HFFc6 (cell line): ENCODE measurements around the gene EFNB3. TPM values are rescaled to one million over a fixed set of nuclear protein-coding genes. Genes with fewer than 3 reads are reported as not detected.

Experiments
- DNase-seq: peaks from one replicate; pipeline ENCODE4 v3.0.0-alpha.2; 2018
- H3K27ac Mint-ChIP-seq: 2 replicates; pipeline ENCODE4 v1.8.0; 2020; ENCODE audit warnings: mild to moderate bottlenecking, mixed read lengths
- H3K27me3 Mint-ChIP-seq: 2 replicates; pipeline ENCODE4 v1.8.0; 2021; ENCODE audit warnings: mild to moderate bottlenecking, moderate library complexity, mixed read lengths; ENCODE audit not compliant: insufficient read depth
- H3K36me3 Mint-ChIP-seq: 2 replicates; pipeline ENCODE4 v1.8.0; 2021; ENCODE audit warnings: low read depth, mixed read lengths
- H3K4me1 Mint-ChIP-seq: 2 replicates; pipeline ENCODE4 v1.8.0; 2020; ENCODE audit warnings: low read depth, mixed read lengths
- H3K4me3 Mint-ChIP-seq: 2 replicates; pipeline ENCODE4 v1.8.0; 2020; ENCODE audit warnings: mild to moderate bottlenecking, moderate library complexity, mixed read lengths
- H3K9me3 Mint-ChIP-seq: 2 replicates; pipeline ENCODE4 v1.8.0; 2020; ENCODE audit warnings: mild to moderate bottlenecking, mixed read lengths
- CTCF ChIP-seq: fragments of 200-600 bp; sonication (generic); IDR thresholded peaks from 2 replicates; pipeline ENCODE4 v1.5.0; 2021; ENCODE audit warnings: antibody characterized with exemption, mild to moderate bottlenecking
- total RNA-seq, 6 experiments: library from RNA; stranded (reverse); fragmentation: NEBNext Ultra II Directional; extraction: Animal tissue kit (Norgen Biotek cat#: 25700); gene quantifications; 2 replicates in 1 of 6; 3 replicates in 5 of 6; pipeline ENCODE4 v1.2.3, GENCODE V29; 2021

The EFNB3 gene
- total RNA-seq, 6 experiments from 2014 or later, result 0.12 to 0.34 (median 0.24) TPM

GRCh38 chr17:7688808-7689316, 16.1 kb upstream of the EFNB3 start:
- peak overlapping the region; percentile 93 for H3K4me3 Mint-ChIP-seq
- H3K27me3 Mint-ChIP-seq, result no peaks in the 10 kb centered on the region; the same call in none of the 2 replicates
- H3K27ac Mint-ChIP-seq, result peak overlapping the region; percentile 92
- no peak for TF ChIP-seq CTCF
- no peaks in the 10 kb centered on the region for H3K9me3 Mint-ChIP-seq
- DNase-seq, result no peak
- H3K36me3 Mint-ChIP-seq, result peaks cover 20% of the 10 kb centered on the region
- H3K4me1 Mint-ChIP-seq, result peaks cover 31% of the 10 kb centered on the region

- TF ChIP-seq CTCF, result no peak
- no peaks in the 10 kb centered on the region for H3K9me3 Mint-ChIP-seq
- no peaks in the 10 kb centered on the region for H3K4me1 Mint-ChIP-seq
- H3K27ac Mint-ChIP-seq, result no peak overlapping the region
- no peaks in the 10 kb centered on the region; the same call in 1 of the 2 replicates for H3K27me3 Mint-ChIP-seq
- H3K36me3 Mint-ChIP-seq, result peaks cover 31% of the 10 kb centered on the region
- no peak overlapping the region for H3K4me3 Mint-ChIP-seq
- DNase-seq, result no peak
Observed at GRCh38 chr17:7695586-7695985, 9.4 kb upstream of the EFNB3 start.

DNA sequence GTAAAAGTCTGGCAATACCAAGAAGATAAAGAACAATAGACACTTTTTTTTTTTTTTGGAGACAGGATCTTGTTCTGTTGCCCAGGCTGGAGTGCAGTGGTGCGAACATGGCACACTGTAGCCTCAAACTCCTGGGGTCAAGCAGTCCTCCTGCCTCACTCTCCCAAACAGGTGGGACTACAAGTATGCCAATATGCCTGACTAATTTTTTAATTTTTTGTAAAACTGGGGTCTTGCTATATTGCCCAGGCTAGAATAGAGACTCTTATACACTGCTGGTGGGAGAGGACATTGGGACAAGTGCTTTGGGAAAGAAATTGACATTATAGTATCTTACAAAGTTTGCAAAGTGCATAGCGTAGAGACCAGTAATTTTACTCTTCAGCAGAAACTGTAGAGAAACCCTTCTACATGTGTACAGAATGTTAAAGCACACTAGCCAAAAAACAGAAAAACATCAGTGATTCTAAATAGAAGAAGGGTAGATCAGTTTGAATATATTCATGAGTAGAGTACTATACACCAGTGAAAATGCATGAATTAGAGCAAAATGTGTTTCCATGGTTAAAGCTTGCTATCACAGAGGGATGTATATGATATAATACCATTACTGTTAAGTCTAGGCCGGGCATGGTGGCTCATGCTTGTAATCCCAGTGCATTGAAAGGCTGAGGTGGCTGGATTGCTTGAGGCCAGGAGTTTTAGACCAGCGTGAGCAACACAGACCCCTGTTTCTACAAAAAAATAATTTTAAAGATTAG, 7.0 kb upstream of the EFNB3 start:
- no peaks in the 10 kb centered on the region; the same call in 1 of the 2 replicates for H3K27me3 Mint-ChIP-seq
- no peak overlapping the region for H3K4me3 Mint-ChIP-seq
- H3K27ac Mint-ChIP-seq, result no peak overlapping the region
- no peak for TF ChIP-seq CTCF
- H3K9me3 Mint-ChIP-seq, result no peaks in the 10 kb centered on the region
- no peak for DNase-seq
- H3K4me1 Mint-ChIP-seq, result no peaks in the 10 kb centered on the region
- H3K36me3 Mint-ChIP-seq, result peaks cover 33% of the 10 kb centered on the region

- H3K27ac Mint-ChIP-seq, result no peak overlapping the region
- peaks cover 16% of the 10 kb centered on the region for H3K27me3 Mint-ChIP-seq
- no peak for TF ChIP-seq CTCF
- H3K36me3 Mint-ChIP-seq, result peaks cover 27% of the 10 kb centered on the region
- no peaks in the 10 kb centered on the region for H3K9me3 Mint-ChIP-seq
- DNase-seq, result no peak
- no peak overlapping the region for H3K4me3 Mint-ChIP-seq
- peaks cover 15% of the 10 kb centered on the region for H3K4me1 Mint-ChIP-seq
Observed at GRCh38 chr17:7700510-7700909, 4.5 kb upstream of the EFNB3 start.

- peaks cover 19% of the 10 kb centered on the region for H3K4me1 Mint-ChIP-seq
- no peak for TF ChIP-seq CTCF
- no peak for DNase-seq
- peaks cover 15% of the 10 kb centered on the region for H3K36me3 Mint-ChIP-seq
- no peak overlapping the region for H3K27ac Mint-ChIP-seq
- H3K4me3 Mint-ChIP-seq, result no peak overlapping the region
- H3K9me3 Mint-ChIP-seq, result no peaks in the 10 kb centered on the region
- peaks cover 27% of the 10 kb centered on the region for H3K27me3 Mint-ChIP-seq
Observed at GRCh38 chr17:7701681-7702080, 3.3 kb upstream of the EFNB3 start.
